ENCODE data around the gene HIF3A. TPM values are rescaled to one million over a fixed set of nuclear protein-coding genes. Genes with fewer than 3 reads are reported as not detected.

Gene HIF3A
- total and polyA plus RNA-seq, 2 donors (not counting 3 experiments of a cell fraction or from before 2014, with no cell fraction given), result 8.1 to 8.5 TPM

GRCh38 chr19:46330319-46330918 is 33.6 kb downstream of the HIF3A start:
- intact Hi-C loops (cut with micrococcal nuclease) (no loop called here), dilution Hi-C loops (cut with MboI; ENCODE audit: extremely low pct_ligation_motif_present, low sequenced_read_pairs) (no loop called here)
- no peaks in the 10 kb centered on the region for H3K9me1 ChIP-seq (replicated peaks; ENCODE audit: control insufficient read depth, extremely low read depth, insufficient read depth, low read length)
- H3K36me3 ChIP-seq (ENCODE audit: control insufficient read depth in 2 of 2, extremely low read depth in 1 of 2, insufficient read depth in 2 of 2, low read length in 2 of 2), result peaks cover 0 to 11% of the 10 kb centered on the region in 2 experiments
- FAIRE-seq, result no peak
- no peak overlapping the region for H3K4me3 ChIP-seq (replicated peaks in 1 of 3; ENCODE audit: insufficient read depth in 1 of 3, low read depth in 1 of 3, low read length in 3 of 3)
- ChIA-PET CTCF (no interaction called here), POLR2A (no interaction called here)
- no peak for TF ChIP-seq FOS (IDR thresholded peaks at IDR 0.05; ENCODE audit: borderline replicate concordance, insufficient read depth, low read length)
- no peak for TF ChIP-seq EZH2 (IDR thresholded peaks at IDR 0.05; ENCODE audit: borderline replicate concordance, low read depth, low read length, severe bottlenecking)
- no peak for TF ChIP-seq POLR2A (IDR thresholded peaks at IDR 0.05; ENCODE audit: low read depth, low read length)
- no peak for TF ChIP-seq JUN (IDR thresholded peaks at IDR 0.05; ENCODE audit: borderline replicate concordance, insufficient read depth, insufficient read length, low read depth)
- no peak for TF ChIP-seq GATA2 (IDR thresholded peaks at IDR 0.05; ENCODE audit: insufficient read depth, insufficient read length, low read depth, low read length)
- no peak for TF ChIP-seq POLR2AphosphoS5 (IDR thresholded peaks at IDR 0.05; ENCODE audit: insufficient read depth, low read depth, low read length)
- TF ChIP-seq MAX (IDR thresholded peaks at IDR 0.05; ENCODE audit: insufficient read depth, insufficient read length), result no peak
- TF ChIP-seq MYC (IDR thresholded peaks at IDR 0.05; ENCODE audit: low read depth, low read length), result no peak
- no peak for TF ChIP-seq CTCF (IDR thresholded peaks at IDR 0.05; ENCODE audit: extremely low read depth in 1 of 2, insufficient read depth in 1 of 2, low read depth in 1 of 2, low read length in 2 of 2)
- H3K9ac ChIP-seq (replicated peaks; ENCODE audit: extremely low read depth, insufficient read depth, low read length), result no peak overlapping the region
- no peaks in the 10 kb centered on the region for H3K9me3 ChIP-seq (replicated peaks; ENCODE audit: control insufficient read depth, insufficient read depth, low read length)
- H3K79me2 ChIP-seq (ENCODE audit: control insufficient read depth, insufficient read depth, low read length), result no peaks in the 10 kb centered on the region
- no peaks in the 10 kb centered on the region for H3K27me3 ChIP-seq (ENCODE audit: control insufficient read depth in 2 of 2, insufficient read depth in 2 of 2, low read length in 2 of 2)
- no peak overlapping the region for H3K4me2 ChIP-seq (ENCODE audit: insufficient read depth, low read length)
- no peak overlapping the region for H2AFZ ChIP-seq (ENCODE audit: low read depth, low read length)
- H3K27ac ChIP-seq (ENCODE audit: insufficient read depth, low read depth, low read length), result no peak overlapping the region
- no peaks in the 10 kb centered on the region for H3K4me1 ChIP-seq (ENCODE audit: control insufficient read depth, extremely low read depth, insufficient read depth, low read length)
- DNase-seq (ENCODE audit: low read depth, low spot score), result no peak
- no peaks in the 10 kb centered on the region for H4K20me1 ChIP-seq (replicated peaks; ENCODE audit: control insufficient read depth, extremely low read depth, insufficient read depth, low read length)
- no TSS peak for BruUV-seq (replicated peaks)
